GM19193 (cell line): ENCODE measurements around the gene STAT5A.

Experiments used
- POLR2A ChIP-seq: IDR thresholded peaks from 4 replicates; pipeline ENCODE4 v1.6.1; 2011; ENCODE audit not compliant: insufficient read depth, insufficient read length; ENCODE audit errors: extremely low read depth

STAT5A gene

DNA sequence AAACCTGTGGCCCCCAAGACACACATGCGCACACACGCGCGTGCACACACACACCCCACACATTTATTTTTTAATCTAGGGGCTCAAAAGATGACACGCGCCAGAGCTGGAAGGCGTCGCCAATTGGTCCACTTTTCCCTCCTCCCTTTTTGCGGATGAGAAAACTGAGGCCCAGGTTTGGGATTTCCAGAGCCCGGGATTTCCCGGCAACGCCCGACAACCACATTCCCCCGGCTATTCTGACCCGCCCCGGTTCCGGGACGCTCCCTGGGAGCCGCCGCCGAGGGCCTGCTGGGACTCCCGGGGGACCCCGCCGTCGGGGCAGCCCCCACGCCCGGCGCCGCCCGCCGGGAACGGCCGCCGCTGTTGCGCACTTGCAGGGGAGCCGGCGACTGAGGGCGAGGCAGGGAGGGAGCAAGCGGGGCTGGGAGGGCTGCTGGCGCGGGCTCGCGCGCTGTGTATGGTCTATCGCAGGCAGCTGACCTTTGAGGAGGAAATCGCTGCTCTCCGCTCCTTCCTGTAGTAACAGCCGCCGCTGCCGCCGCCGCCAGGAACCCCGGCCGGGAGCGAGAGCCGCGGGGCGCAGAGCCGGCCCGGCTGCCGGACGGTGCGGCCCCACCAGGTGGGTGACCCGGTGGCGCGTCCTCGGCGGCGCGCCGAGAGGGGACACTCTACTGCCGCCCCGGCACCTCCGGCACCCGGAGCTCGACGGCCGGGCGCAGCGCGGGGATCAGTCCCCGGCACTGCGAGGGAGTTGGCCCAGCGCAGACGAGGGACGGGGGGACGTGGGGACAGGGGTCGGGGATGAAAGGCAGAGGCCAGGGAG is at the start of gene STAT5A:
Gene STAT5A (plus strand): TSS at position 522 of the 826 bp plus-strand sequence. CDS start 914 bp downstream, outside the sequence.
- TF ChIP-seq POLR2A = peak; percentile 68

DNA sequence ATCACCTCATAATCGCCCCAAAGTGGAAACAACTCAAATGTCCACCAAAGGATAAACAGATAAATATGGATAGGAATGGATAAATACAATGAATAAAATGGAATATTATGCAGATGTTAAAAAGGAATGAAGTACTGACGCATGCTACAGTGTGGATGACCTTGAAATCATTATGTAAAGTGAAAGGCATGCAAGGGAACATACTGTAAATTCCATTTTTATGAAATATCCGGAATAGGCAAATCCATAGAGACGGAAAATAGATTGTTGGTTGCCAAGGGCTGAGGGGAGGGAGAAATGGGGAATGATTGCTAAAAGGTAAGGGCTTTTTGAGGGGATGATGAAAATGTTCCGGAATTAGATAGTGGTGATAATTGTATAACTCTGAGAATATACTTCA is 48.1 kb upstream of the STAT5A start:
- TF ChIP-seq POLR2A = no peak

DNA sequence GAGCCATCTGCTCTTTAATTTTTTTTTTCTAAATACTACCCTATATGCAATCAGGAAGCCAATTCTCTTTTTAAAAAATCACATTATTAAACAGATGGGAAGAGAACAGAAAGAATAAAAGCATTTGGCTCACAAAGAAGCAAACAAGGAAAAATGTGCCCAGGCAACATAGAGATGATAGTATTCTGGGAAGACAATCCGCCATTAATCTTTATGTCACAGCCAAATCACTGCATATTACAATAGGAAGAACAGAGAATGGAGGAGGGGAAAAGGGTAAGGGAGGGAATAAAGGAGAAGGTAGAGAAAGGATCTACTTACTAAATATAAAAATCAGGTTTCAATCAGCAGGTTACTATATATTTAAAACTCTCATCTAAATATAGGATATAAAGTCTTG is 46.4 kb upstream of the STAT5A start:
- no peak for TF ChIP-seq POLR2A

DNA sequence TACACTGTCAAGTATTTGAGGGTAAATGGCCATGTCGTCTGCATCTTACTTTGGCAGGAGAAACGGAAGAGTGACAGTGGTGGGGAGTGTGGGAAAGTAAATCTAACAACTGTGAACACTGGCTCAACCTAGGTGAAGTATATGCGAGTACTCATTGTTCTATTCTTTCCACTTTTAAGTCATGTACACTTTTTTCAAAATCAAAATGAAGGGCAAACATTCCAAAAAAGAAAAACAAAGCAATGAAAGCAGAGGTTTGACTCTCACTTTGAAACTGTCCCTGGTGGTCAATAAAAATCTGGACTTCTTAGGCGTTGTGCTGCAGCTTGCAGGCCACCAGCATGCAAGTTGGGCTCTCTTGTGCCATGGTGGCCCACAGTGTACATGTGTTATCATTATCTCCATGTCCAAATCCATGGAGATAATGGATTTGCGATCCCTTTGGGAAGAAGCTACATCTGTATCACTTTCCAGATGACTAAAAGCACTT is 44.8 kb upstream of the STAT5A start:
- no peak for TF ChIP-seq POLR2A

DNA sequence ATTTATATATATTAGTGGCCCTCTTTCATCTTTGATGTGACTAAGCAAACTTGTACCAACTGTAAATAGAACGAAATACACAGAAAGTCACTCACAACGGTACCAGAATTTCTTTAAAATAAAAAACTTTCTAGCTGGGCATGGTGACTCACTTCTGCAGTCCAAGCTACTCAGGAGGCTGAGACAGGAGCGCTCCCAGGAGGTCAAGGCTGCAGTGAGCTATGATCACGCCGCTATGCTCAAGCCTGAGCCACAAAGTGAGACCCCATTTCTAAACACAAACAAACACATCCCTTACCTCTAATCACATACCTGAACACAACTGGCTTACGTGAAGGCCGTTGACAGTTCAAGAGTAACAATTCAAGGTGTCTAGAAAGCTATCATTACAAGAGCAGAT is 41.8 kb upstream of the STAT5A start:
- TF ChIP-seq POLR2A = no peak

DNA sequence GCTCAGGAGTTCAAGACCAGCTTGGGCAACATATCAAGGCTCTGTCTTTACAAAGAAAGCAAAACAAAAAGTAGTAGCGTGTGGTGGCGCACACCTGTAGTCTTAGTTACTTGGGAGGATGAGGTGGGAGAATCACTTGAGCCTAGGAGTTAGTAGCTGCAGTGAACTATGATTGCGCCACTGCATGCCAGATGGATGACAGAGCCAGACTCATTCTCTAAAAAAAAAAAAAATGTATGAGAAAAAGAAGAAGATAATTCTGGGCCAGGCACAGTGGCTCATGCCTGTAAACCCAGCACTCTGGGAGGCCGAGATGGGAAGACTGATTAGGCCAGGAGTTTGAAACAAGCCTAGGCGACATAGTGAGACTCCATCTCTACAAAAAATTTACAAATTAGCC is 40.6 kb upstream of the STAT5A start:
- TF ChIP-seq POLR2A = no peak

DNA sequence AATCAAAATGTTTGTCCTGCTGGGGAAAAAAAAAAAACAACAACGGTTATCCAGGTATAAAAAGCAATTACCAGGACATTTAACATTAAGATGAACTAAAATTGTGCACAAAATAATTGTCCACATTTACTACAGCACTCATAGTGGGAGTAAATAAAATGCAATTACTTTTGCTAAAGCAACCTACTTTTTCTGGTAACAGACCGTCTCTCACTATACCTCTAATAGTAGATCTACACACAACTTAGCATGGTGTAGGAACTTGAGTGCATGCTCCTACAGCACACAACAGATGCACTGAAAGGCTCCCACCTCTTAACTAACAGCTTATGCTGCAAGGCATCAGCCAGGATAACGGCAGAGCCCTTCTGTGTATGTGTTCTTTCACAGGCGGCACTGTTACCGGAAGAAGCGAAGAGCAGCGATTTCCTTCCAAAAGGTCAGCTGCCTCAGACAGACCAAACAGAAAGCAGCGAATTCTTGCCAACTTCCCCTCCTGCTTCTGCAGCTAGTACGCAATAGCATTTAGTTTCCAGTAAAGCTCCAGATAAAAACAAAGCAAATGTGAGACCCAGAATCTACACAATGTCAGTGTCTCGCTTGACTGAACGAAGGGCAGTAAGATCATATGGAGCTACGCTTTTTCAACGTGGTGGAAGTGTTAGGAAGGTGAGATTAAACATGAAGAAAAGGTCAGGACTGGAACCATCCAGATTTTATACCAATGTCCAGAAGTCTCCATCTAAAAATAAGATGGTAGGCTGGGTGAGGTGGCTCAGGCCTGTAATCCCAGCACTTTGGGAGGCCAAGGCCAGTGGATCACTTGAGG is 39.7 kb upstream of the STAT5A start:
- TF ChIP-seq POLR2A = peak; percentile 65

DNA sequence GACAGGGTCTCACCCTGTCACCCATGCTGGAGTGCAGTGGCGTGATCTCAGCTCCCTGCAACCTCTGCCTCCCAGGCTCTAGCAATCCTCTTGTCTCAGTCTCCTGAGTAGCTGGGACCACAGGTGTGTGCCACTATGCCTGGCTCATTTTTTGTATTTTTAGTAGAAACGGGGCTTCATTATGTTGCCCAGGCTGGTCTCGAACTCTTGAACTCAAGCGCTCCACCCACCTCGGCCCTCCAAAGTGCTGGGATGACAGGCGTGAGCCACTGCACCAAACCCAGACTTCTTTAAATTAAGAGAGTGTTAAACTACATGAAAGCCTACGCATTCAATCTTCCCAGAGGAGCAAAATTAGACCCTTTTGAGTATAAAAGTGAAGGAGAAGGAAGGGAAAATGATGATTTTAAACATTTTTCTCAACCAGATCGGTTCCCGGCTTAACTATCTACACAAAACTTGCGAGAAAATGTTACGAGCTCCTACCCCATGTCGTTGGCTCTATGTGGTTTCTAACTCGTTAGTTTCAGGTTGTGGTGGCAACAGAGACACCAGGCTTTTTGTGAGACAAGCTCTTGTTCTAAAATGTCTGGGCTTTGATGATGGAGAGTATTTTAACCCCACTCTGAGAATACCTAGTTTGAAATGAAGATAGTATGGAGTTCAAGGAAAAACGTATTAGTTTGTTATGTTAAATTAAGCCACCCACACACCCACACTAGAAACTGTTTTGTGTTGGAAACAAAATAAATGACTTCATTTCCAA is 38.4 kb upstream of the STAT5A start:
- TF ChIP-seq POLR2A = no peak

DNA sequence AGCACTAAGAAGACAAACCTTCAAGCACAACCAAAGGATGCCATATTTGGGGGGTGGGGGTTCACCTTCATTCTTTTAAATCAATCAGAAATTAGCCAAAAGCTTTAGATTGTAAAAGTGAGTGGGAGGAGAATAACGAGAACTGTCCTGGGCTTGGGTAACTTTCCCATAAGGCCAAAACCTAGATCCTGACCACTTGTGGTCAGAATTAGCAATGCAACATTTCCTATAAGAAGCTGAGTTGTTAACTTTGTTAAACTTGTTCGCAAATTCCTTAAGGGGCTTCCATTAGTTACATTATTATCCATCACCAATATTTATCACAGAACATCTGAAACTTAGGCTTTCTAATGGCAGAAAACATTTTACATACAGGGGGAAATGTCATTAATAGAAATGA is 37.2 kb upstream of the STAT5A start:
- TF ChIP-seq POLR2A = no peak

DNA sequence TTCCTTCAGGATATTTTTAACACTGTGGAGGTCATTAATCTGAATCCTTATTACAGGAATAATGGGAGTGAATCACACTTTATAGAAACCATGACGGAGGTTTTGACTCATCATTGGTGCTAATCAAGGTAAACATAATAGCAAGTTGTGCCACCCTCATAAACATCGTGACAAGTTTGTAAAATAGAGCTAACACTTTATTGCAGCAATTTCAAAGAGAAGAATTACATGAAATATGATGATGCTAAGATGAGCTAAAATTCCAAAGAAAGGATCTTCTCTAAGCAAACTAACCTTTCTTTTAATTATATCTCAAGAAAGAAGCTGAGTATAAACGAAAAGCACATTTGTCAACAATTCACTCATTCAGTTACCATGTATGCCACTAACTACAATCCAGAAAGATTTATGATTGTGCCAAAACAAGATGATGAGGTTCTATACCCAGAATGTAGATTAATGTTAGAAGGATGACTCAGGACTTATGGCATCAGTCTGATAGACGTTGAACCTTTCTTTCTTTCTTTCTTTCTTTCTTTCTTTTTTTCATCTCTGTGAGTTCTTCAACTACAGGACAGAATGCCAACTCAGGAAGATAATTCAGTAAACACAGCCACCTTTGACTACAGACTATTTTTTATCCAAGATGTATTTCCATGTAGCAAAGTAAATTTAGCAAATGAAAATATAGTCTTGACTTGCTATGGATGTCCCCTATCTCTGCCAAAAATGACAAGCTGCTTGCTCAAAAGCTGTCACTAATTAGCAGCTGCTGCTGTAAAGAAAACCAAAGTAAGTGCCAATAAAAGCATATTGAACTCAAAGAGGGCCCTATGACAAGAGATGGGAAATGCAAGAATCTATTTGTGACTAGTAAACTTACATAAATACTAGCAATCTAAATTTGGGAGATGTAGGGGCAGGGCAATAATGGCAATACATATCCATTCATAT is 35.4 kb upstream of the STAT5A start:
- no peak for TF ChIP-seq POLR2A

DNA sequence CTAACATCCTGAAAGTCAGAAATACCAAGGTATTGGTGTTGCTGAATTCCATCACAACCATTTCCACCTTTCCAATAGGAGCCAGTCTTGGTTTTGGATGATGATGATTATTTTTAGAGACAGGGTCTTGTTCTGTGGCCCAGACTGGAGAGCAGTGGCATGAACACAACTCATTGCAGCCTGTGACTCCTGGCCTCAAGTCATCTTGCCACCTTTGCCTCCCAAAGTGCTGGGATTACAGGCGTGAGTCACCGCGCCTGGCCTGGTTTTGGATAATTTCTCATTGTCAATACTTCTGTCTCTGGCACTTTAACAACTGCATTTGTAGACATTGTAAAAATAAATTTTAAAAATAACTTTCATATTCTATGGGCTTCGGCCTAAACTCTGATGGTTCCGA is 34.7 kb upstream of the STAT5A start:
- TF ChIP-seq POLR2A = no peak

DNA sequence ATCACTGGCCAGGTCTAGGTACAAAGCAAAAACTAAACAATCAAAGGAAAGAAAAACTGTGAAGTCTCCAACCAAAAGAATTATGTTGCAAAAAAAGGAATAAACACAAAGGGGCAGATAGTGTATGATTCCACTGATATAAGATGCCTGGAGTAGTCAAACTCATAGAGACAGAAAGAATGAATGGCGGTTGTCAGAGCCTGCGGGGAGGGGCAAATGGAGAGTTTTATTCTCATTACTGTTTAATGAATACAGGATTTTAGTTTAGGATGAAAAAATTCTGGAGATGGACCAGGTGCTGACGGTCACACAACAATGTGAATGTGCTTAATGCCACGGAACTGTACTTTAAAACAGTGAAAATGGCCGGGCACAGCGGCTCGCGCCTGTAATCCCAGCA is 32.9 kb upstream of the STAT5A start:
- TF ChIP-seq POLR2A = no peak

DNA sequence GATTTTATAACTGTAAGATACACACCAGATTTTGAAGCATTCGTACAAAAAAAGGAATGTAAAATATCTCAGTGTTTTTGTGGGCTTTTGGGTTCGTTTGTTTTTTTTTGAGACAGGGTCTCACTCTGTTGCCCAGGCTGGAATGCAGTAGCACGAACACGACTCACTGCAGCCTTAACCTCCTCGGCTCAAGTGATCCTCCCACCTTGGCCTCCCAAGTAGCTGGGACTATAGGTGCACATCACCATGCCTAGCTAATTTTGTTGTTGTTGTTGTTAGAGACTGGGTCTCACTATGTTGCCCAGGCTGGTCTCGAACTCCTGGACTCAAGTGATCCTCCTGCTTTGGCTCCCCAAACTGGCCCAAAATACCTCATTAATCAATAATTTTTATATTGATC is 28.0 kb upstream of the STAT5A start:
- no peak for TF ChIP-seq POLR2A

DNA sequence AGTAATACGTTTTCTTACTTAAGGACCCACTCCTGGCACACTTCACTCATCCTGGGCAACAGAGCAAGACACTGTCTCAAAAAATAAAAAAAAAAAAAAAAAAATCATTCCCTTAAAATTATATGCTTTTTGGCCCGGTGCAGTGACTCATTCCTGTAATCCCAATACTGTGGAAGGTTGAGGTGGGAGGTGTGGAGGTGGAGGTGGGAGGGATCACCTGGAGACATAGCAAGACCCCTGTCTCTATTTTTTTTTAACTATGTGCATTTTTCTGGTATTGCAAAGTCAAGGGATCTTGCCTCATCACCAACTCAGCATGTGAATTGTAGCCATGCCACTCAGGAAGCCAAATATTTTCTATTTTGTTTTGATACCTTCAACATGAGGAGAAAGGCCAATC is 21.8 kb upstream of the STAT5A start:
- no peak for TF ChIP-seq POLR2A
